K562 (cell line): ENCODE measurements around the gene PITPNM3. TPM values are rescaled to one million over a fixed set of nuclear protein-coding genes. Genes with fewer than 3 reads are reported as not detected.

Source experiments
- ATAC-seq: fragments of 200-7000 bp; cut with Tn5 transposase; 3 replicates; pipeline ENCODE4 v1.9.1; 2020; ENCODE audit warnings: moderate library complexity
- BruUV-seq: library from RNA; stranded (reverse); fragments of 400-500 nt; replicated peaks from 2 replicates; lab custom pipeline; 2021; lab: Mats Ljungman, UMichigan
- CTCF ChIA-PET: fragments of 300-600 bp; formaldehyde crosslinking; extraction: SDS; loops from one replicate; lab custom pipeline; 2021; ENCODE audit warnings: low intra/inter-chr PET ratio; lab: Yijun Ruan, JAX
- POLR2A ChIA-PET: fragments of 300-600, 350-650 bp; sonication (Branson Sonifier 250); formaldehyde crosslinking; extraction: SDS; loops from one replicate; lab custom pipeline; 2021; ENCODE audit warnings: antibody characterized with exemption, inconsistent platforms; lab: Yijun Ruan, JAX
- DNase-seq, 4 experiments: peaks; one replicate each; pipeline versions ENCODE4 v3.0.0 to v3.0.0-alpha.2; 2011 to 2018; ENCODE audit warnings: low spot score in 3 of 4, mixed read lengths in 3 of 4; ENCODE audit errors: extremely low read depth in 1 of 4
- FAIRE-seq: peaks from 2 replicates; lab custom pipeline; 2011; peaks lifted over from hg19 to GRCh38; lab: Jason Lieb, UNC
- H2AFZ ChIP-seq: 2 replicates; pipeline ENCODE4 v1.6.0; 2011; ENCODE audit warnings: low read depth, low read length, control low read depth, inconsistent platforms
- H3K27ac ChIP-seq: fragments of 200-600 bp; 3 replicates; pipeline ENCODE4 v1.8.0; 2011; ENCODE audit warnings: low read depth, mild to moderate bottlenecking, control low read depth, inconsistent platforms, low read length, moderate library complexity, mixed read lengths; ENCODE audit errors: extremely low read depth
- H3K27me3 ChIP-seq, 2 experiments: fragments of 300-600 bp in 1 of 2; 2 replicates in 1 of 2; 3 replicates in 1 of 2; pipeline versions ENCODE4 v1.6.0 to v1.8.0; 2011; ENCODE audit warnings: inconsistent platforms in 2 of 2, low read length in 2 of 2, mild to moderate bottlenecking in 1 of 2, mixed read lengths in 1 of 2, moderate library complexity in 1 of 2; ENCODE audit not compliant: control insufficient read depth in 2 of 2, insufficient read depth in 2 of 2
- H3K36me3 ChIP-seq: fragments of 300-600 bp; 3 replicates; pipeline ENCODE4 v1.8.0; 2011; ENCODE audit warnings: mild to moderate bottlenecking, low read length, inconsistent platforms; ENCODE audit not compliant: control insufficient read depth, insufficient read depth
- H3K4me1 ChIP-seq, 2 experiments: fragments of 200-600 bp in 1 of 2; replicated peaks in 1 of 2; 2 replicates in 1 of 2; 3 replicates in 1 of 2; pipeline versions ENCODE4 v1.5.1 to v1.8.0; 2011; ENCODE audit warnings: inconsistent platforms in 2 of 2, low read length in 2 of 2, mild to moderate bottlenecking in 1 of 2, mixed read lengths in 1 of 2, moderate library complexity in 1 of 2; ENCODE audit not compliant: control insufficient read depth in 2 of 2, insufficient read depth in 2 of 2
- H3K4me2 ChIP-seq: 2 replicates; pipeline ENCODE4 v1.6.1; 2011; ENCODE audit warnings: low read length, control low read depth, inconsistent platforms, mixed read lengths; ENCODE audit not compliant: insufficient read depth
- H3K4me3 ChIP-seq: fragments of 200-600 bp; sonication (generic), shearing (Covaris generic); 2 replicates; pipeline ENCODE4 v1.5.1; 2016; ENCODE audit warnings: control low read depth, inconsistent platforms
- H3K79me2 ChIP-seq: fragments of 200-600 bp; 3 replicates; pipeline ENCODE4 v1.8.0; 2011; ENCODE audit warnings: low read length, inconsistent platforms; ENCODE audit not compliant: control insufficient read depth, insufficient read depth
- H3K9ac ChIP-seq, 2 experiments: 2 replicates each; pipeline versions ENCODE4 v1.6.0 to v1.6.1; 2011; ENCODE audit warnings: low read depth in 2 of 2, low read length in 2 of 2, control low read depth in 1 of 2, inconsistent platforms in 1 of 2, mild to moderate bottlenecking in 1 of 2, mixed read lengths in 1 of 2; ENCODE audit not compliant: insufficient read depth in 1 of 2
- H3K9me1 ChIP-seq: one replicate; pipeline ENCODE4 v1.6.0; 2011; ENCODE audit warnings: inconsistent platforms, mild to moderate bottlenecking, low read length, moderate library complexity; ENCODE audit not compliant: control insufficient read depth, insufficient read depth
- H3K9me3 ChIP-seq: replicated peaks from 2 replicates; pipeline ENCODE4 v1.5.1; 2011; ENCODE audit warnings: low read depth, low read length, inconsistent platforms; ENCODE audit not compliant: control insufficient read depth, insufficient read depth
- H4K20me1 ChIP-seq: replicated peaks from 2 replicates; pipeline ENCODE4 v1.6.1; 2011; ENCODE audit warnings: low read length, inconsistent platforms, mixed read lengths; ENCODE audit not compliant: control insufficient read depth, insufficient read depth
- ETS2 ChIP-seq: IDR thresholded peaks from 2 replicates; pipeline ENCODE4 v1.6.1; 2016; ENCODE audit warnings: borderline replicate concordance, missing genetic modification characterization, mild to moderate bottlenecking, moderate library complexity, missing compliant biosample characterization; ENCODE audit not compliant: poor library complexity, severe bottlenecking
- GTF2A2 ChIP-seq: IDR thresholded peaks from 2 replicates; pipeline ENCODE4 v1.6.1; 2016; ENCODE audit warnings: mild to moderate bottlenecking, missing genetic modification characterization, missing compliant biosample characterization
- HDAC1 ChIP-seq, 2 experiments: fragments of 450-650 bp; IDR thresholded peaks; 2 replicates each; pipeline ENCODE4 v1.6.1; 2016 to 2017; ENCODE audit warnings: inconsistent platforms in 1 of 2, mild to moderate bottlenecking in 1 of 2, moderate library complexity in 1 of 2
- PHB2 ChIP-seq: fragments of 450-650 bp; IDR thresholded peaks from 2 replicates; pipeline ENCODE4 v1.6.1; 2017; ENCODE audit warnings: low read depth
- TCFL5 ChIP-seq: fragments of 250-450 bp; sonication (Bioruptor Pico); conservative IDR thresholded peaks from 2 replicates; pipeline ENCODE4 v1.6.1; 2021; ENCODE audit warnings: mild to moderate bottlenecking, moderate library complexity, matching md5 sums
- ZNF785 ChIP-seq: fragments of 250-450 bp; sonication (Bioruptor Pico); IDR thresholded peaks from 2 replicates; pipeline ENCODE4 v1.4.0; 2020; ENCODE audit warnings: mild to moderate bottlenecking
- WGBS: fragments of 100-300 bp; shearing (Covaris generic); methylation state at CpG from one replicate; pipeline ENCODE4 v1.1.6; 2016; ENCODE audit warnings: low coverage, mixed read lengths; ENCODE audit not compliant: insufficient coverage; ENCODE audit errors: missing lambda C conversion rate; 5-methylcytosine and 5-hydroxymethylcytosine counted together
- in situ Hi-C: fragments of 300-500 bp; cut with MboI; formaldehyde crosslinking; loops from 4 replicates; pipeline ENCODE4 v1.15.0; 2018; ENCODE audit warnings: inconsistent platforms, mixed read lengths
- intact Hi-C: fragments of 100-400 bp; cut with micrococcal nuclease; formaldehyde crosslinking; loops from 2 replicates; pipeline ENCODE4 v1.14.2; 2022
- polyA plus RNA-seq, 8 experiments: library from polyadenylated mRNA; depleted of rRNA in 4 of 8; stranded (reverse) in 5 of 8; unstranded in 3 of 8; fragments of >200 nt; fragmentation: Nextera tagmentation in 2 of 8; fragmentation: Illumina TruSeq in 1 of 8; extraction: Ambion mirVana in 2 of 8; extraction: Trizol in 1 of 8; gene quantifications; 2 replicates each; pipeline versions ENCODE4 v1.2.1 to v1.2.3, GENCODE V29; 2011 to 2014; ENCODE audit warnings: inconsistent platforms in 1 of 8, missing spikeins in 1 of 8
- total RNA-seq, 7 experiments: library from RNA; depleted of rRNA in 6 of 7; stranded (reverse); fragments of >200 nt in 6 of 7; fragmentation: Illumina TruSeq in 2 of 7; extraction: Trizol in 2 of 7; gene quantifications; 2 replicates each; pipeline versions ENCODE4 v1.2.1 to v1.2.3, GENCODE V29; 2011 to 2021; ENCODE audit warnings: low replicate concordance in 1 of 7

PITPNM3 gene
- total and polyA plus RNA-seq, 9 of the 15 experiments (the other 6 are each of a cell fraction or from before 2014, with no cell fraction given) = 0.14 to 0.38 (median 0.22) TPM; not detected in 2

DNA sequence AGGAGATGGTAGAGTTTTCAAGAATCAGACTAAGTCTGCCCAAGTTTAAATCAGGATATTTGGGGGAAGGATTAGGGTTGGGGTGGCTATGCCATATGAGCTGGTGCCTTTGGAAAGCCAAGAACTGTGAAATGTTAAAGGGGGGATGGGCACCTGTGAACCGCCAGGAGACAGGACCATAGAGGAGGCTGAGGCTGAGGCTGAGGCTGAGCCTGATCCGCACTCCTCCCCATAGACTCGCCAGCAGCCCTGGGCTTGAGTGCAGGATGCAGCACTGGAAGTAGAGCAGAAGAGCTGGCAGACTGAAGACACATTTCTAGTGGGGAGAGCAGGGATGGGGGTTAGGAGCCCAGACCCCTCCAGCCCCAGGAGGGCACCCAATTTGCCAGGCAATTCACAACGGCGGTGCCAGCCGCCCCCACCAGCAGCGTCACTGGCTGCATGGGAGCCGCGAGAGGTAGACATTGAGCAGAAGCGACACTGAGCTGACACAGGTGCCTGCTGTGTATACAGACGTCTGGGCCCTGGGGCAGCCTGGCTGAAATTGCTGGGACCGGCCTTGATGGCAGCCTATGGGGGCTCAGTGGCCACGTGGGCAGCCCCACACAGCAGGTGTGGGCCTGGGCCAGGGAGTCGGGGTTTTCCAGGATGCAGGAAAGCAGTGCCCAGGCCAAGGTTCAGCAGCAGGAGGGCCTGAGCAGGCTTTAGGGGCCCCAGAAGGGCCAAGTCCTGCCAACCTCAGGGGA is 102.9 kb downstream of the PITPNM3 start:
- CTCF ChIA-PET = no interaction called here
- POLR2A ChIA-PET = interaction anchor here (0.6 to 1.3 kb wide), 3 partner anchors 11 to 343 kb away, joined by 3 to 6 read pairs (median 4); no protein-coding TSS in a partner anchor

DNA sequence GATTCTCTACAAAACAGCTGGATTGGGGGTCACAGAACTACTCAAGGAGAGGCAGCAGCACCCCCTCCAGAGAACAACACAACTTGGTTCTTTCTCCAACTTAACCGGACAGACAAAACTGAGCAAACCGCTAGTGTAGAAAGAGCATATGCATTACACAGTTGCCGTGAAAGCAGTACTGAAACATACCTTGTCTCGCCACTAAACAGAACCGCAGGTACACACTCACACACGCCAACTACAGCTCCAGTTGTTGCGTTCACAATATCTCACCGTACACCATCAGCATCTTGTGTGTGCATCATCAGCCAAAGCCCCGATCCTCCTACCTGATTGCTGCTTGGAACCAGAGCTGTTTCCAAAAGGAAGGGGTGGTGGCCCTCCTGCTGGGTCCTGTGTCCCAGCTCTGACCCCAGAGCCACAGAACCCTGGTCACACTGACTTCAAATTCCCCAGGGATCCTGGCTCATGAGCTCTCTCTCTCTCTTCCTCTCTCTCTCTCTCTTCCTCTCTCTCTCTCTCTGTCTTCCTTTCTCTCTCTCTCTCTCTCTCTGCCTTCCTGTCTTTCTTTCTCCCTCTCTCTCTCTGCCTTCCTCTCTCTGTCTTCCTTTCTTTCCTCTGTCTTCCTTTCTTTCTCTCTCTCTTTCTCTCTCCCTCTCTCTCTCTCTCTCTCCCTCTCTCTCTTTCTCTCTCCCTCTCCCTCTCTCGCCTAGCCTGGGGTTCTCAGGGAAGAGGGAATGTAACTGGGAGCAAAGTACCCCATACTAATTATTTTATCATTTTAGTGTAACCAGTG is 103.7 kb downstream of the PITPNM3 start:
- H3K4me1 ChIP-seq = peaks cover 21 to 33% of the 10 kb centered on the region in 2 experiments
- ATAC-seq = no peak
- H3K4me3 ChIP-seq = no peak overlapping the region
- DNase-seq = no peak
- intact Hi-C loops (loop anchor here (10.0 kb wide), 1 partner anchor 192 kb away; the partner anchor contains the start of genes KIAA0753 and TXNDC17), in situ Hi-C loops (no loop called here)
- H3K9me1 ChIP-seq = no peaks in the 10 kb centered on the region
- BruUV-seq = no TSS peak
- no peaks in the 10 kb centered on the region for H3K9me3 ChIP-seq
- no peaks in the 10 kb centered on the region for H3K27me3 ChIP-seq
- WGBS = 36% methylated on average over 10 of the region's 10 CpGs
- ChIA-PET CTCF (no interaction called here), POLR2A (interaction anchor here (0.6 to 1.3 kb wide), 2 partner anchors 12 to 58 kb away, joined by 3 to 6 read pairs; no protein-coding TSS in a partner anchor)
- H3K27ac ChIP-seq = no peak overlapping the region
- no peaks in the 10 kb centered on the region for H3K36me3 ChIP-seq
- FAIRE-seq = no peak
- TF ChIP-seq HDAC1 (IDR thresholded peaks at IDR 0.05) (0 out of 4 replicates have a peak, but pooled peaks of 1 of the 2 experiments have one; percentile 13), PHB2 (no peak), TCFL5 (CRISPR knock-in tag) (no peak), ZNF785 (CRISPR knock-in tag) (no peak)
- H3K9ac ChIP-seq = no peak overlapping the region
- no peak overlapping the region for H2AFZ ChIP-seq
- no peaks in the 10 kb centered on the region for H3K79me2 ChIP-seq
- H4K20me1 ChIP-seq = no peaks in the 10 kb centered on the region
- H3K4me2 ChIP-seq = no peak overlapping the region

More for the DNA sequence above, 102.9 kb downstream of the PITPNM3 start:
- no peaks in the 10 kb centered on the region for H3K9me1 ChIP-seq
- no peaks in the 10 kb centered on the region for H3K9me3 ChIP-seq
- H3K4me3 ChIP-seq = no peak overlapping the region
- BruUV-seq = no TSS peak
- TF ChIP-seq ETS2 (tag) (no peak), GTF2A2 (tag) (no peak)
- H2AFZ ChIP-seq = no peak overlapping the region
- no peak overlapping the region for H3K4me2 ChIP-seq
- H3K27ac ChIP-seq = no peak overlapping the region
- H3K36me3 ChIP-seq = no peaks in the 10 kb centered on the region
- ATAC-seq (no peak), DNase-seq (no peak), FAIRE-seq (no peak)
- 34% methylated on average over 9 of the region's 14 CpGs for WGBS
- peaks cover 24 to 37% of the 10 kb centered on the region in 2 experiments for H3K4me1 ChIP-seq
- no peak overlapping the region; a peak in 1 of 4 replicates for H3K9ac ChIP-seq
- no peaks in the 10 kb centered on the region for H4K20me1 ChIP-seq
- H3K27me3 ChIP-seq = no peaks in the 10 kb centered on the region
- in situ Hi-C loops (no loop called here), intact Hi-C loops (loop anchor here (10.0 kb wide), 1 partner anchor 191 kb away; the partner anchor contains the start of genes KIAA0753 and TXNDC17)
- no peaks in the 10 kb centered on the region for H3K79me2 ChIP-seq
